B cell (primary cell): ENCODE results near the gene TECPR2. TPM values are rescaled to one million over a fixed set of nuclear protein-coding genes. Genes with fewer than 3 reads are reported as not detected.

Source experiments
- ATAC-seq: fragments of 200-7000 bp; cut with Tn5 transposase; one replicate; pipeline ENCODE4 v1.10.0; 2021; ENCODE audit warnings: low read depth, mild to moderate bottlenecking, moderate number of reproducible peaks, moderate library complexity
- CTCF ChIA-PET: fragments of 350-600 bp; sonication (Branson Sonifier 250); formaldehyde crosslinking; loops from one replicate; lab custom pipeline; 2021; ENCODE audit warnings: antibody characterized with exemption, inconsistent platforms; lab: Charles Lee
- POLR2A ChIA-PET: fragments of 350-600 bp; sonication (Branson Sonifier 250); formaldehyde crosslinking; loops from one replicate; lab custom pipeline; 2021; ENCODE audit warnings: antibody characterized with exemption; lab: Charles Lee
- DNase-seq: peaks from one replicate; pipeline ENCODE4 v3.0.0; 2013
- H2AFZ ChIP-seq: 2 replicates; pipeline ENCODE4 v1.6.1; 2012; ENCODE audit warnings: mild to moderate bottlenecking, low read depth, low read length; ENCODE audit not compliant: insufficient read depth, poor library complexity, severe bottlenecking
- H3K27ac ChIP-seq, 2 donors: 1 replicate in 1 of 2; 2 replicates in 1 of 2; pipeline ENCODE4 v1.5.1; 2012 to 2013; ENCODE audit warnings: low read length in 2 of 2, mild to moderate bottlenecking in 2 of 2, moderate library complexity in 1 of 2
- H3K27me3 ChIP-seq, 4 experiments: fragments of 200-600 bp in 1 of 4; sonication (generic) in 1 of 4; replicated peaks in 1 of 4; 1 replicate in 2 of 4; 2 replicates in 2 of 4; pipeline versions ENCODE4 v1.6.1 to v1.7.0; 2013 to 2016; ENCODE audit warnings: low read length in 3 of 4, mild to moderate bottlenecking in 2 of 4, mixed read lengths in 1 of 4, moderate library complexity in 1 of 4; ENCODE audit not compliant: insufficient read depth in 4 of 4, control insufficient read depth in 3 of 4; ENCODE audit errors: control extremely low read depth in 1 of 4
- H3K36me3 ChIP-seq, 2 experiments: replicated peaks in 1 of 2; 1 replicate in 1 of 2; 2 replicates in 1 of 2; pipeline versions ENCODE4 v1.6.1 to v1.7.1; 2013; ENCODE audit warnings: low read length in 1 of 2; ENCODE audit not compliant: insufficient read depth in 2 of 2, control insufficient read depth in 1 of 2; ENCODE audit errors: control extremely low read depth in 1 of 2, extremely low read depth in 1 of 2
- H3K4me1 ChIP-seq, 2 donors: fragments of 200-600 bp in 1 of 2; sonication (generic) in 1 of 2; 1 replicate in 1 of 2; 2 replicates in 1 of 2; pipeline versions ENCODE4 v1.5.1 to v1.6.1; 2013 to 2017; ENCODE audit warnings: low read length in 2 of 2; ENCODE audit not compliant: control insufficient read depth in 2 of 2, insufficient read depth in 2 of 2
- H3K4me2 ChIP-seq: replicated peaks from 2 replicates; pipeline ENCODE3; 2012; ENCODE audit warnings: mild to moderate bottlenecking, low read depth, low read length; ENCODE audit not compliant: poor library complexity, severe bottlenecking
- H3K4me3 ChIP-seq, 5 experiments: fragments of 200-600 bp in 1 of 5; sonication (generic) in 1 of 5; 1 replicate in 3 of 5; 2 replicates in 2 of 5; pipeline versions ENCODE4 v1.5.1 to v1.7.0; 2011 to 2016; ENCODE audit warnings: low read length in 4 of 5, mild to moderate bottlenecking in 4 of 5, low read depth in 2 of 5, control low read depth in 1 of 5, moderate library complexity in 1 of 5; ENCODE audit not compliant: insufficient read depth in 1 of 5; ENCODE audit errors: control extremely low read depth in 1 of 5, extremely low read depth in 1 of 5
- H3K79me2 ChIP-seq: fragments of 200-600 bp; sonication (generic); one replicate; pipeline ENCODE4 v1.6.0; 2016; ENCODE audit warnings: low read length; ENCODE audit not compliant: control insufficient read depth, insufficient read depth
- H3K9ac ChIP-seq: fragments of 200-600 bp; sonication (generic); 2 replicates; pipeline ENCODE4 v1.6.1; 2017; ENCODE audit warnings: mild to moderate bottlenecking, low read length, moderate library complexity
- H3K9me3 ChIP-seq, 3 donors: one replicate each; pipeline versions ENCODE4 v1.6.1 to v1.7.1; 2013; ENCODE audit warnings: low read length in 2 of 3; ENCODE audit not compliant: control insufficient read depth in 2 of 3, insufficient read depth in 1 of 3; ENCODE audit errors: control extremely low read depth in 1 of 3
- H4K20me1 ChIP-seq: 2 replicates; pipeline ENCODE4 v1.6.0; 2012; ENCODE audit warnings: mild to moderate bottlenecking, low read length; ENCODE audit not compliant: insufficient read depth, control insufficient read depth, poor library complexity, severe bottlenecking
- H3K27ac Mint-ChIP-seq: one replicate; pipeline ENCODE4 v1.8.0; 2021; ENCODE audit warnings: mixed read lengths
- H3K27me3 Mint-ChIP-seq: one replicate; pipeline ENCODE4 v1.8.0; 2021; ENCODE audit warnings: mixed read lengths
- H3K4me1 Mint-ChIP-seq: one replicate; pipeline ENCODE4 v1.8.0; 2021; ENCODE audit warnings: mixed read lengths
- H3K4me3 Mint-ChIP-seq: one replicate; pipeline ENCODE4 v1.8.0; 2021; ENCODE audit warnings: mixed read lengths
- H3K9me3 Mint-ChIP-seq: one replicate; pipeline ENCODE4 v1.8.0; 2022; ENCODE audit warnings: mixed read lengths; ENCODE audit not compliant: insufficient read depth
- CTCF ChIP-seq: fragments of 200-600 bp; IDR thresholded peaks from one replicate; pipeline ENCODE4 v1.8.0; 2022; ENCODE audit warnings: antibody characterized with exemption, mild to moderate bottlenecking
- EZH2 ChIP-seq: IDR thresholded peaks from 2 replicates; pipeline ENCODE4 v1.6.1; 2012; ENCODE audit warnings: borderline replicate concordance, low read depth, mild to moderate bottlenecking, moderate library complexity, low read length; ENCODE audit not compliant: insufficient read depth, poor library complexity, severe bottlenecking
- WGBS: methylation state at CpG from one replicate; pipeline ENCODE4 v1.1.5; 2013; ENCODE audit warnings: missing lambda C conversion rate; ENCODE audit not compliant: insufficient coverage; 5-methylcytosine and 5-hydroxymethylcytosine counted together
- intact Hi-C: fragments of 100-400 bp; cut with micrococcal nuclease; formaldehyde crosslinking; loops from one replicate; pipeline ENCODE4 v1.10.0; 2022
- polyA plus RNA-seq: library from polyadenylated mRNA; depleted of rRNA; stranded (reverse); fragments of >200 nt; gene quantifications from 2 replicates; pipeline ENCODE4 v1.2.3, GENCODE V29; 2012
- total RNA-seq, 2 donors: library from RNA; stranded (reverse); fragments of 120-200 nt in 1 of 2; gene quantifications; 1 replicate in 1 of 2; 2 replicates in 1 of 2; pipeline versions ENCODE4 v1.2.3 to v1.2.4, GENCODE V29; 2013 to 2022

TECPR2 gene
- total and polyA plus RNA-seq, 2 donors (not counting 1 experiment from before 2014, with no cell fraction given), result 4.7 to 10.8 TPM

GRCh38 chr14:102523200-102523568 lies 160.4 kb downstream of the TECPR2 start:
- Histone ChIP-seq H3K27ac (no peak overlapping the region), H4K20me1 (no peaks in the 10 kb centered on the region), H3K79me2 (no peaks in the 10 kb centered on the region), H3K9me3 (peaks cover 0 to 2% (median 0%) of the 10 kb centered on the region in 3 donors), H3K27me3 (peaks cover 0 to 3% (median 0%) of the 10 kb centered on the region in 4 experiments), H3K4me3 (no peak overlapping the region), H3K9ac (no peak overlapping the region), H3K4me2 (peak overlapping the region; percentile 91), H3K4me1 (peaks cover 10 to 27% of the 10 kb centered on the region in 2 donors), H2AFZ (peak overlapping the region; percentile 79), H3K36me3 (no peaks in the 10 kb centered on the region)
- Mint-ChIP-seq H3K27me3 (peaks cover 2% of the 10 kb centered on the region), H3K4me1 (peaks cover 27% of the 10 kb centered on the region), H3K4me3 (peak overlapping the region; percentile 32), H3K27ac (peak overlapping the region; percentile 17), H3K9me3 (no peaks in the 10 kb centered on the region)
- no peak for ATAC-seq
- no peak for DNase-seq
- ChIA-PET CTCF (interaction anchor here (0.7 to 3.1 kb wide), 7 partner anchors 9 to 172 kb away, joined by 3 to 32 read pairs (median 5); no protein-coding TSS in a partner anchor), POLR2A (no interaction called here)
- WGBS, result 26% methylated on average over 3 of the region's 3 CpGs
- TF ChIP-seq EZH2 (no peak), CTCF (no peak)
- intact Hi-C loops, result loop anchor here (5.0 to 10.0 kb wide), 2 partner anchors 172 to 206 kb away; partner anchors contain the start of gene ZNF839
